ENCODE results near the gene DCN.

Gene DCN

DNA sequence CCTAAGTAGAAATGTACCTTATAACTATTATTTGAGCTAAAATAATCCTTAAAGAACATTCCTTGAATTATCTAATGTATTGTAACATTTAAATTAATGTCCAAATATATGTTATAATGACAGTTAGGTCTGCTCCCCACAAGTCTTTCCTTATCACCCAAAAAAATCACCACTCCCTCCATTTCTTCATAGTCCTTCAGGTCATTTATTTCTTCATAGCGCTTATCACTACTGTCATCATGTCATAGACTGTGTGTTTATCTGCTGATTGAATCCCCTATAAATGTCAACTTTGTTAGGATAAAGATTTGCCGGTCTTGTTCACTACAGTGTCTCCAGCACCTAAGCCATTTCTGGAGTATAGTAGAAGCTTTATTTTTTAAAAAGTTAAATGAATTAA lies 83.3 kb downstream of the DCN start:
- Histone ChIP-seq H3K27me3 (no peaks in the 10 kb centered on the region), H3K9me3 (peaks cover 0 to 3% (median 0%) of the 10 kb centered on the region in 3 donors), H3K27ac (peak overlapping the region; percentile 2 to 34), H3K4me1 (peaks cover 0 to 12% (median 0%) of the 10 kb centered on the region in 4 donors), H3K36me3 (no peaks in the 10 kb centered on the region), H3K4me3 (no peak overlapping the region)
- no peak for TF ChIP-seq CTCF (IDR thresholded peaks at IDR 0.05)
- no peak for DNase-seq
- intact Hi-C loops (cut with DNase I; ENCODE audit: low total_unique reads), result no loop called here

GRCh38 chr12:91098941-91099340 lies 83.7 kb downstream of the DCN start:
- Histone ChIP-seq H3K36me3 (no peaks in the 10 kb centered on the region), H3K4me3 (no peak overlapping the region), H3K9me3 (peaks cover 0 to 3% (median 0%) of the 10 kb centered on the region in 3 donors), H3K27me3 (no peaks in the 10 kb centered on the region), H3K4me1 (peaks cover 0 to 12% (median 0%) of the 10 kb centered on the region in 4 donors), H3K27ac (peak overlapping the region; percentile 2 to 34)
- intact Hi-C loops (cut with DNase I; ENCODE audit: low total_unique reads), result no loop called here
- no peak for TF ChIP-seq CTCF (IDR thresholded peaks at IDR 0.05)
- peak; percentile 52 to 69 for DNase-seq

DNA sequence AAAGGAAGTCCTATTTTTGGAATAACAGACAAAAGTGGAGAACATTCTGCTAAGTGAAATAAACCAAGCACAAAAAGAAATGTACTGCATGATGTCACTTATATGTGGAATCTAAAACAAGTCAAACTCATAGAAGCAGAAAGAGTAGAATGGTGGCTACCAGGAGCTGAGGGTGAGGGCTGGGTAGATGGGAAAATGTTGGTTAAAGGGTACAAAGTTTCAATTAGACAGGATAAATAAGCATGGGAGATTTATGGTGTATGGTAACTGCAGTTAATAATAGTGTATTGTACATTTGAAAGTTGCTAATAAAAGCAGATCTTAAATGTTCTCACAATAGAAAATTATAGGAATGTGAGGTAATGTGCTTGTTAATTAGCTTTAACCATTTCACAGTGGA lies 84.2 kb downstream of the DCN start:
- no peaks in the 10 kb centered on the region for H3K36me3 ChIP-seq
- H3K4me3 ChIP-seq, result no peak overlapping the region
- H3K9me3 ChIP-seq, result peaks cover 0 to 3% (median 0%) of the 10 kb centered on the region in 3 donors
- H3K27ac ChIP-seq, result peak overlapping the region; percentile 2 to 29
- no peaks in the 10 kb centered on the region for H3K27me3 ChIP-seq
- TF ChIP-seq CTCF (IDR thresholded peaks at IDR 0.05), result no peak
- no peak for DNase-seq
- H3K4me1 ChIP-seq, result peaks cover 0 to 12% (median 0%) of the 10 kb centered on the region in 4 donors
- intact Hi-C loops (cut with DNase I; ENCODE audit: low total_unique reads), result no loop called here

DNA sequence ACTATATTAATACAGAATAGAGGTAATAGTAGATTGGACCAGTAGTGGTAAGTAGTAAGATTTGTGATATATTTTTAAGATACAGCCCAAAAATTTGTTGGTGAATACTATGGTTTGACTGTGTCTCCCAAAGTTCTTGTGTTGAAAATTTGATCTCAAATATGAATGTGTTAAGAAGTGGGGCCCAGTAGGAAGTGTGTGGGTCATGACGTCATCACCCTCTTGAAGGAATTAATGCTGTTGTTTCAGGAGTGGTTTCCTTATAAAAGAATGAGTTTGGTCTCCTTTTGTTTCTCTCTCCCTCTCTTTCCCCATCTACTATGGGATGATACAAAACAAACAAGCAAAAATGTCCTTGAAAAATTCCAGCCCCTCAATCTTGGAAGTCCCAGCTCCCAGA lies 87.7 kb downstream of the DCN start:
- no peak for TF ChIP-seq CTCF (IDR thresholded peaks at IDR 0.05)
- Histone ChIP-seq H3K27ac (no peak overlapping the region), H3K4me3 (no peak overlapping the region), H3K27me3 (no peaks in the 10 kb centered on the region), H3K36me3 (no peaks in the 10 kb centered on the region), H3K9me3 (peaks cover 0 to 3% (median 3%) of the 10 kb centered on the region in 3 donors), H3K4me1 (peaks cover 0 to 12% (median 0%) of the 10 kb centered on the region in 4 donors)
- DNase-seq, result no peak
- intact Hi-C loops (cut with DNase I; ENCODE audit: low total_unique reads), result no loop called here

DNA sequence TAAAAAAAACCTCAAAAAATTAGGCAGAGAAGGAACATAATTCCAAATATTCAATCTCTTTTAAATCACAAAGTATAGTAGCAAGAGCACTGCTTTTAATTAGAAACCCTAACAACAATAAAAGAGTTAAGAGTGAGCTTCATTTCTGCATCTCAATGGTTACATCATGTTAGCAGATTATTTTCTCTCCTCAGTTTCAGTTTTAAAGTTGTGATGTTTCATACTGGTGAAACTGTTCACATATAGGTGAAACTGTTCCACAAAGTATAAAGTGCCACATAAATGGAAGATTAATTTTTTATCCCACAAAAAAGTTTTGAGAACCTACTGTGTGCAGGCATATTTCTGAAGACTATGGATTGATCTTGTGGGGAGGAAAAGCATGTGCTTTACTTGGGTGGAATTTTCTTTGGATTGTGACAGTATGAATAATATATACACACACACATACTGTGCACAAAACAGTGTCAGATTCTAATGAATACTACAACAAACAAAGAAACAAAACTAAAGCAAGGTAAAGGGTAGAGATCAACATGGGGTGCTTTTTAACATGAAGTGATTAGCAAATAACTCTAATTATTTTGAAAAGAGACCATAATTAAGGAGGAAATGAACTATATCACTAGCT lies 88.5 kb downstream of the DCN start:
- H3K4me3 ChIP-seq, result no peak overlapping the region
- H3K27me3 ChIP-seq, result no peaks in the 10 kb centered on the region
- DNase-seq, result no peak
- peaks cover 0 to 9% (median 0%) of the 10 kb centered on the region in 4 donors for H3K4me1 ChIP-seq
- H3K27ac ChIP-seq, result no peak overlapping the region
- intact Hi-C loops (cut with DNase I; ENCODE audit: low total_unique reads), result no loop called here
- TF ChIP-seq CTCF (IDR thresholded peaks at IDR 0.05), result no peak
- H3K36me3 ChIP-seq, result no peaks in the 10 kb centered on the region
- H3K9me3 ChIP-seq, result peaks cover 0 to 6% (median 3%) of the 10 kb centered on the region in 3 donors
